Muscle of arm (tissue), 12 donors: Measurements from ENCODE around the gene ELK3. TPM values are rescaled to one million over a fixed set of nuclear protein-coding genes. Genes with fewer than 3 reads are reported as not detected.

Experiments used
- DNase-seq: peaks from one replicate; pipeline ENCODE4 v3.0.0-alpha.2; 2013
- polyA plus RNA-seq, 12 donors: library from polyadenylated mRNA; unstranded; fragments of 120-200 nt; gene quantifications; one replicate each; pipeline ENCODE4 v1.2.1, GENCODE V29; 2013; ENCODE audit not compliant: insufficient read length in 12 of 12

ELK3 gene
- polyA plus RNA-seq, 12 donors: 34.4 to 64.2 (median 39.1) TPM; not detected in 1

GRCh38 chr12:96185914-96186313 lies 8.3 kb upstream of the ELK3 start:
- no peak for DNase-seq

- no peak for DNase-seq
These were observed 7.4 kb upstream of the ELK3 start for GRCh38 chr12:96186607-96187301.

DNA sequence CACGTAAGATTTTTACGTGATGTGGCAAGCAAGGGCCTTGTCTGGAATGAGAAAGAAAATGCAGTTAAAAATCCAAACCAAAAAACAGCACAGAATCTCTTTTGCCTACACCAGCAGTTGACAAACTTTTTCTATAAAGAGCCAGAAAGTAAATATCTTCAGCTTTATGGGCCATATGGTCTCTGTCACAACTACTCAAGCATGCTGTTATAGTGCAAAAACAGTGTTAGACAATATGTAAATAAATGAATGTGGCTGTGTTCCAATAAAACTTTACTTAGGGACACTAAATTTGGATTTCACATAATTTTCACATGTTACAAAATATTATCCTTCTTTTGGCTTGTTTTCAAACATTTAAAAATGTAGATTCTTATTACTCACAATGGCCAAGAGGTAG lies 6.2 kb upstream of the ELK3 start:
- no peak for DNase-seq

DNA sequence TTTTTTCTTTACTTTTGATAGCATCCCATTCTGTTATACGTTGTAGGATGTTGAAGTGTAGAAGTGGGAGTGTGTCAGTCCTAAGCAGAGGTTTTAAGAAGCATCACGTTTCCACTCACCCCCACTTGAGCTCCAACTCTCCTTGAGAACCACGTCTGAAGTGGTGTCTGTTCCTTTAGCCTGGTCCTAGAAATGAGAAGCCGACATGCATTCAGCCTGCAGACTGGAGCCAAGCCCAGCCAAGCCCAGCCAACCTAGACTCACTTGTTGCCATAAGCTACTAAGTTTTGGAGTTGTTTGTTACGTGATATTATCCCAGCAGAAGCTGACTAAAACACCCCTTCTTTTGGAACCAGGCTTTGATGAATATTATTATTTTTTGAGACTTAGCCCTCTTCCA lies 4.4 kb upstream of the ELK3 start:
- no peak for DNase-seq

- no peak for DNase-seq
These were observed 3.6 kb upstream of the ELK3 start for GRCh38 chr12:96190413-96191108.

DNA sequence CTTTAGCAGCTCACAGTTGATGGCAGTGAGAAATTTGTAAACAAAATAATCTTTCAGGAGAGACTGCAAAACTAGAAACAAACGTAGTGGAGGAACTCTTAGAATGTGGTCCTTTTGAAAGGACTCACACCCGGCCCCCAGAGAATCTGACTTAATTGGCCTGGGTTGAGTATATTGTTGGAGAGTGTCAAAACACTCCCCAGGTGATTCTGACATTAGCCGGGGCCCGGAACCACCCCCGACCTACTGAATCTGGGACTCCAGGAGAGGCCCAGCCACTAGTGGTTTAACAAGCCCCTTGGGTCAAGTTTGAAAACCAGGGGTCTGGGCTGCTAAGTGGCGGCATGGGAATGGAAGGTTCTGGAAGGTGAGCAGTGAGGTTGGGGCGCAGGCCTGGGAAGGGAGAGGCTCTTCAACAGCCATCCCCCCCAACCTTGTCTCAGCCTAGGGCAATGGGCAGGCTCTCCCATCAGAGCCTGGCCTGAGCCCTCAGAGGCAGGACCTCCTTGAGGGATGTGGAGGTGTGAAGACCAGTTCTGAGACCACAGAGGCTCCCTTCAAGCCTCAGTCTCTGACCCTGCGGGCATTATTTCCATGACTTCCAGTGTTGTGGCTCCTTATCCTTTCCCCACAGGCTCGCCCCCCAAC lies 1.1 kb upstream of the ELK3 start:
- DNase-seq: no peak

- DNase-seq: no peak
These were observed 358 bp downstream of the ELK3 start for GRCh38 chr12:96194576-96194889.

- DNase-seq: peak; percentile 61
These were observed 1.0 kb downstream of the ELK3 start for GRCh38 chr12:96194971-96195844.

DNA sequence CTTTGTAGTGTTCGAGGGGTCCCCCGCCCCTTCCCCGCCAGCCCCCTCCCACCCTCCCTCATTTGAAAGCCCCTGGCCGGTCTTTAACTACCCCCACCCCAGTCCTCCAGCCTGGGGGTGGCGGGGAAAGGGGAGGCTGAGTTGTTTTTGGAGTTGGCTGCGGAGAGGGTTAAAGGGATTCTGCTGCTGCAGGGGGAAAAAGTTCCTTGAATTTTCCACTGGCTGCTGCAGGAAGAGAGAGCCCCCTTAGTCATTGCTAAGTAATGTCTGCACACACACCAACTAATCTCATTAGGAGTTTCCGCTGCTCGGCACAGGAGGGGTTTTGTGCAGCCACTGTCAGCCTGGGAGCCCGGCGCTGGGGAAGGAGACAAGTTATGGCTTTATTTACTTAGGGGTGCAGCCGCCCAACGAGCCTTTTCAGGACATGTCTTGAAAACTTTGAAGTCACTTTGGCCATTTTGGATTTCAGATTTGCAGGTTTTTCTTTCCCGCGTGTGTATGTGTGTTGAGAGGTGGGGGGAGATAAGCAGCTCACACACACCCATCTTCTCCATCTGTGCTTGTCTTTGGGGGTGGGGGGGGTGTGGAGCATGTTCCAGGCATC lies 1.8 kb downstream of the ELK3 start:
- peak; percentile 45 for DNase-seq

GRCh38 chr12:96196781-96197180 lies 2.6 kb downstream of the ELK3 start:
- no peak for DNase-seq

GRCh38 chr12:96197503-96198272 lies 3.5 kb downstream of the ELK3 start:
- DNase-seq: no peak

- no peak for DNase-seq
These were observed 4.8 kb downstream of the ELK3 start for GRCh38 chr12:96198965-96199364.

GRCh38 chr12:96199464-96199863 lies 5.3 kb downstream of the ELK3 start:
- DNase-seq: no peak

DNA sequence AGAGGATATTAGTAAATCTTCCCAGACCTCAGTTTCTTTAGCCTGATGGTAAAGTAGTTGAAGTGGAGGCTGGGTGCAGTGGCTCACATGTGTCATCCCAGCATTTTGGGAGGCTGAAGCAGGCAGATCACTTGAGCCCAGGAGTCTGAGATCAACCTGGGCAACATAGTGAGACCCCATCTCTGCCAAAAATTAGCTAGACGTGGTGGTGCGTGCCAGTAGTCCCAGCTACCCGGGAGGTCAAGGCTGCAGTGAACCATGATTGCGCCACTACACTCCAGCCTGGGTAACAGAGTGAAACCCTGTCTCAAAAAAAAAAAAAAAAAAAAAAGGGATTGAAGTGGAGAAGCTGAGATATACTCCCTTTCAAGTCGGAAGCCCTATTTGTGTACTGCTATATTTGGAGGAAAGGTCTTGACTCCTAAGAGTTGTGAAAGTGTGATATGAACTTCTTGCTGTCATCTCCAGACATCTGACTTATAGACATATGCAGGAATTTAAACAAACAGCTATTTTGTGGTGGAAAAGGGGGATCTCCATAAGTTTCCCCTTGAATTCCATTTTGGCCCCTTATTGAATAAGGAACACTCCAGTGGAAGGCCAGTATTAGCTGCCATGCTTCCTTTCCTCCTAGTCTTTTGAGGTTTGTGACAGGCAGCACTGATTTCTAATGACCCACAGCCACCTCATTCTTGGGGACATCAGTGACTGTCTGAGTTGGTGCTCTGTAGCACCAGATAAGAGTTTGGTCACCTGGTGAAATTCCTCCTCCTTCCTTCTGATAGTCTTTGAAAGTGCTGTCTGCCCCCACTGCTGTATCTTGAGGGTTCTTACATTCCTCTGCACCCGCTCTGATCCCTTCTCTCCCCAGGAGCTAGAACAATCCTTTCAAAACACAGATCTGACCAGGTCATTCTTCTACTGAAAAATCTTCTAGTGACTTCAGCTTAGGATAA lies 7.4 kb downstream of the ELK3 start:
- no peak for DNase-seq

GRCh38 chr12:96204381-96204780 lies 10.2 kb downstream of the ELK3 start:
- no peak for DNase-seq

DNA sequence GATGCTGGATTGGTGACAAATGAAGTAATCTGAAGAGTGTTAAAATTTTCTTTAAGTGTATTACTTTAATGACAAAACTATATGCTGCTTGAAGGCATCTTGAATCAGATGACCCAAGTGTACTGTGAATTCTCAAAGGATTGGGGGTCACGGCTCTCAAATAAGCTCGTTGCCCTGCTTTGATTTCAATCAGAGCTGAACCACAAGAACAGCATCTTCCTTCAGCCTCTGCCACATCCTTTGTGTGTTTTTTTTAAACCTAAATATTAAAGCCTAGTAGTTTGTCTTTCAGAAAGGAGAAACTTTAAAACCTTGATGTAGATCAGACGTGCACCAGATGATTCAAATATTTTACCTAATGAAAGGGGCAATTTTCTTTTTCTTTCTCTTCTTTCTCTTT lies 11.7 kb downstream of the ELK3 start:
- no peak for DNase-seq

DNA sequence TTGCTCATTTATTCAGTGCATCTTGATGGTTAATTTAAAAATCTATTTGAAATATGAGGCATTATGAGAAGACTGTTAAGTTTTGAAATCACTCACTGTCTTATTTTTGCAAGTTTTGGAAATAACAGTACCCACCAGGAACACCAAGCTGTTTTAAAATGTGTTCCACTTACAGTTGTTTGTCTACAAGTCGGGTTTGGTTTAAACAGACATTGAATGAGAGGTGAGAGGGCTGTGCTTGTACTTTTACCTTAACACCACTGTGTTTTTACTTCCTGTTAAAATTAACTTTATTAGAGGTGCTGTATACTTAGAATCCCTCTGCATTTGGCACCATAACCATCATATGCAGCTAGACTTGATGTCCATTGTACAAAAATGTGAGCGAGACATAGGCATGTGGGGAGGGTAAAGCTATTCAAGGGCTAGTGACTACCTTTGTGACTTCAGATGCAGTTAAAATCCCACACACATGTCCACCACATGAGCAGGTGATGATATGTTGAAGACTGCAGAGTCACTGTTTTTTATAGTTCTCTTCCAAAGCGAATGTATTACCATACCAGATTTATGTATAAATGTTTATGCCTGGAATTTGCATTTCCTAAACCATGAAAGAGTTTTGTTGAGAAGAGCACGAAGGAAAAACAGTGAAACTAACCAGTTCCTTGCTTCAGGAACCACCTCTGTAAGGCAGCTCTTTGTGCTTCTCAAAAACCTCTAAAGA lies 12.9 kb downstream of the ELK3 start:
- no peak for DNase-seq

GRCh38 chr12:96208346-96208745 lies 14.2 kb downstream of the ELK3 start:
- DNase-seq: no peak
